Gastrocnemius medialis (tissue), 4 donors: ENCODE results near the gene ART5.

Experiments used
- POLR2A ChIP-seq, 2 donors: fragments of 450-650 bp; IDR thresholded peaks; one replicate each; pipeline ENCODE4 v1.6.1; 2017; ENCODE audit warnings: antibody characterized with exemption in 2 of 2, mild to moderate bottlenecking in 2 of 2, moderate library complexity in 2 of 2
- TF ChIP-seq, protein P1 (sequence below), 5 experiments: fragments of 450-650 bp in 3 of 5; fragments of 200-600 bp in 2 of 5; sonication (generic) in 2 of 5; IDR thresholded peaks in 4 of 5; conservative IDR thresholded peaks in 1 of 5; 1 replicate in 4 of 5; 2 replicates in 1 of 5; pipeline ENCODE4 v1.5.1; 2016 to 2019; ENCODE audit warnings: antibody characterized with exemption in 5 of 5, mild to moderate bottlenecking in 3 of 5, moderate library complexity in 3 of 5

DNA sequence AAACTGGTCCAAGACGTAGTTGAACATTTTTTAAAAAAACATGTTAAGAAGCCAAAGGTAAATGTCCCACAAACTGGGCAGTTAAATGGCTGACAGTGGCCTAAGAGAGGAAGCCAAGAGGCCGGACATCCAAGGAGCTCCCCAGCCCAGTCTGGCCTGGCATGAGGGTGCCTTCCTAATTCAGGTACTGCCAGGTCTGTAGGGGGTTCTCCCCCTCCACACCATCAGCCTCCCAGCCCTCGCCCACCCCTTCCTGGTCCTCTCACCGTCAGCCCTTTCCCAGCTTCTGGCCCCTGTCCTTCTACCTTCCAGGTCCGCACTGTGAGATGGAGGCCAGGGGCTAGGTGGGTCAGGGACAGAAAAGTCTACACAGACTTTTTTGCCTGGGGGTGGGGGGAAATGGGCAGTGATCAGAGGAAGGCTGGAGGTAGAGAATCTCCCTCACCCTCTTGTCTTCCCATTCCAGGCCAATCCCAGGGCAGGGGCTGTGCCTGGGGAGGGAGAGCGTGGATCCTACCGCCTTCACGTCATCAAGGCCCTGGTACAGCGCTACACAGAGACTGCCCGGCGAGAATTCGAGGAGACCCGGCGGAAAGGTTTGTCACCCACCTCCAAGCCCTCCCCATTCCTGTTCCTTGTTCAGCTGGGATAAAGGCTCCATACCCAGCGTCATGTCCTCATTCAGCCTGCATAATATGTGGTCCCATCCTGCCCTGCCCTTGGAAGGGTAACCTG is 6.0 kb downstream of the ART5 start:
- TF ChIP-seq, protein P1, sequence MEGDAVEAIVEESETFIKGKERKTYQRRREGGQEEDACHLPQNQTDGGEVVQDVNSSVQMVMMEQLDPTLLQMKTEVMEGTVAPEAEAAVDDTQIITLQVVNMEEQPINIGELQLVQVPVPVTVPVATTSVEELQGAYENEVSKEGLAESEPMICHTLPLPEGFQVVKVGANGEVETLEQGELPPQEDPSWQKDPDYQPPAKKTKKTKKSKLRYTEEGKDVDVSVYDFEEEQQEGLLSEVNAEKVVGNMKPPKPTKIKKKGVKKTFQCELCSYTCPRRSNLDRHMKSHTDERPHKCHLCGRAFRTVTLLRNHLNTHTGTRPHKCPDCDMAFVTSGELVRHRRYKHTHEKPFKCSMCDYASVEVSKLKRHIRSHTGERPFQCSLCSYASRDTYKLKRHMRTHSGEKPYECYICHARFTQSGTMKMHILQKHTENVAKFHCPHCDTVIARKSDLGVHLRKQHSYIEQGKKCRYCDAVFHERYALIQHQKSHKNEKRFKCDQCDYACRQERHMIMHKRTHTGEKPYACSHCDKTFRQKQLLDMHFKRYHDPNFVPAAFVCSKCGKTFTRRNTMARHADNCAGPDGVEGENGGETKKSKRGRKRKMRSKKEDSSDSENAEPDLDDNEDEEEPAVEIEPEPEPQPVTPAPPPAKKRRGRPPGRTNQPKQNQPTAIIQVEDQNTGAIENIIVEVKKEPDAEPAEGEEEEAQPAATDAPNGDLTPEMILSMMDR (IDR thresholded peaks at IDR 0.05 in 4 of 5, conservative IDR thresholded peaks at IDR 0.05 in 1 of 5): no peak
- TF ChIP-seq POLR2A (IDR thresholded peaks at IDR 0.05): no peak
